ENCODE data around the gene BEND3. TPM values are rescaled to one million over a fixed set of nuclear protein-coding genes. Genes with fewer than 3 reads are reported as not detected.
"Not testable (repeated sequence)": the region's sequence is repeated elsewhere in the genome, so short reads cannot be mapped to it uniquely, and the experiment has no call there.

Gene BEND3
- total RNA-seq = 1 to 10 TPM; 1.1 to 1.8 (median 1.4) TPM

DNA sequence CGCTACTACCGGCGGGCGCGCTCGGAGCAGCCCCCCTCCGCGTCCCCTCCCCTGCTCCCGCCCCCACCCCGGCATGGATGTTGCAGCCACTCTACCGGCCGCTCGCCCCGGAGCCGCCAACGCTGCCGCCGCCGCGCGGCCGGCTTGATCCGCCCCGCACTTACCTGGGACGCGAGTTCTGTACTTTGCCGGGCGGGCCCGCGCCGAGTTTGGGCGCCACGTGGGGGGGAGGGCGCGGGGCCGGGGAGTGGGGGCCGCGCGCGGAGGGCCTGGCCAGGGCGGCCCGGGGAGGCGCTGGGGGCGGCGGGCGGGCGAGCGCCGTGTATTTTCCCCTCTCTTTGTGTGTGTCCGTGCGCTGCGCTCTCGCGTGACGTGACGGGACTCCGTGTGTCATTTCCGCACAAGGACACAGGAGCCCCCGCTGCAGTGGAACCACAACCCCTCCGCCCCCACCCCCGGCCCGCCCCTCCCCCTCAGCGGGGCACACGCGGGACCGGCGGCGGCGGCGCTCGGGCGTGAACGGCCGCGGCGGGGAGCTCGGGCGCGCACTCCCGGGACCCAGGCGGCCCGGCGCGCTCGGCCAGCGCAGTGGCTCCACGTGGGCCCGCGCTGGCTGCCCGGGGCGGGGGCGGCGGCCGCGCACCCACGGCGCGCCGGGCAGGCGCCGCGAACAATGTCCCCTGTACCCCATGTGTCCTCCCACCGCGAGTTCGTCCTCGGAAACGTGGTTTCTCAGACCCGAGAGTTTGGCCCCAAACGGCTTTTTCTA lies at the start of gene BEND3:
BEND3 (minus strand) TSS at position 590 of the 769 bp plus-strand sequence. CDS start 16,230 bp downstream, outside the sequence.
- intact Hi-C loops (cut with DNase I; ENCODE audit: low total_unique reads) = no loop called here
- peak in 1 of 2 donors; percentile 85 for DNase-seq (ENCODE audit: low spot score in 2 of 2)
- H3K4me3 ChIP-seq (ENCODE audit: low read depth, poor library complexity, severe bottlenecking) = peak within 1 kb of the TSS; percentile 43
- TF ChIP-seq, protein P1, sequence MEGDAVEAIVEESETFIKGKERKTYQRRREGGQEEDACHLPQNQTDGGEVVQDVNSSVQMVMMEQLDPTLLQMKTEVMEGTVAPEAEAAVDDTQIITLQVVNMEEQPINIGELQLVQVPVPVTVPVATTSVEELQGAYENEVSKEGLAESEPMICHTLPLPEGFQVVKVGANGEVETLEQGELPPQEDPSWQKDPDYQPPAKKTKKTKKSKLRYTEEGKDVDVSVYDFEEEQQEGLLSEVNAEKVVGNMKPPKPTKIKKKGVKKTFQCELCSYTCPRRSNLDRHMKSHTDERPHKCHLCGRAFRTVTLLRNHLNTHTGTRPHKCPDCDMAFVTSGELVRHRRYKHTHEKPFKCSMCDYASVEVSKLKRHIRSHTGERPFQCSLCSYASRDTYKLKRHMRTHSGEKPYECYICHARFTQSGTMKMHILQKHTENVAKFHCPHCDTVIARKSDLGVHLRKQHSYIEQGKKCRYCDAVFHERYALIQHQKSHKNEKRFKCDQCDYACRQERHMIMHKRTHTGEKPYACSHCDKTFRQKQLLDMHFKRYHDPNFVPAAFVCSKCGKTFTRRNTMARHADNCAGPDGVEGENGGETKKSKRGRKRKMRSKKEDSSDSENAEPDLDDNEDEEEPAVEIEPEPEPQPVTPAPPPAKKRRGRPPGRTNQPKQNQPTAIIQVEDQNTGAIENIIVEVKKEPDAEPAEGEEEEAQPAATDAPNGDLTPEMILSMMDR (IDR thresholded peaks at IDR 0.05) = no peak
- TF ChIP-seq POLR2A (IDR thresholded peaks at IDR 0.05) = no peak
- WGBS, 2 donors = 1% methylated on average over 9 to 23 of the region's 109 CpGs

- 94 to 95% methylated on average over 5 of the region's 5 CpGs for WGBS, 2 donors
- not testable (repeated sequence) for H3K4me3 ChIP-seq (ENCODE audit: low read depth, poor library complexity, severe bottlenecking)
Measured at GRCh38 chr6:107164299-107164698, 49.0 kb upstream of the BEND3 start.

GRCh38 chr6:107161521-107161920 lies 46.2 kb upstream of the BEND3 start:
- 91 to 94% methylated on average over 3 of the region's 3 CpGs for WGBS, 2 donors
- DNase-seq (ENCODE audit: low spot score in 2 of 2) = no peak
- TF ChIP-seq, protein P1 (IDR thresholded peaks at IDR 0.05) = no peak
- TF ChIP-seq POLR2A (IDR thresholded peaks at IDR 0.05) = no peak
- H3K4me3 ChIP-seq (ENCODE audit: low read depth, poor library complexity, severe bottlenecking) = no peak overlapping the region
- intact Hi-C loops (cut with DNase I; ENCODE audit: low total_unique reads) = no loop called here

More at GRCh38 chr6:107164299-107164698, 49.0 kb upstream of the BEND3 start:
- intact Hi-C loops (cut with DNase I; ENCODE audit: low total_unique reads); DNase-seq (ENCODE audit: low spot score in 2 of 2): not testable (repeated sequence)

- H3K4me3 ChIP-seq (ENCODE audit: low read depth, poor library complexity, severe bottlenecking) = no peak overlapping the region
- DNase-seq (ENCODE audit: low spot score in 2 of 2) = no peak
- TF ChIP-seq, protein P1 (IDR thresholded peaks at IDR 0.05) = no peak
- no peak for TF ChIP-seq POLR2A (IDR thresholded peaks at IDR 0.05)
- 70 to 76% methylated on average over 2 of the region's 2 CpGs for WGBS, 2 donors
- intact Hi-C loops (cut with DNase I; ENCODE audit: low total_unique reads) = no loop called here
Measured at GRCh38 chr6:107156617-107157016, 41.3 kb upstream of the BEND3 start.

- H3K4me3 ChIP-seq (ENCODE audit: low read depth, poor library complexity, severe bottlenecking) = no peak overlapping the region
- DNase-seq (ENCODE audit: low spot score in 2 of 2) = no peak
- TF ChIP-seq, protein P1 (IDR thresholded peaks at IDR 0.05) = no peak
- no peak for TF ChIP-seq POLR2A (IDR thresholded peaks at IDR 0.05)
- WGBS, 2 donors = 83 to 87% methylated on average over 2 of the region's 2 CpGs
- intact Hi-C loops (cut with DNase I; ENCODE audit: low total_unique reads) = no loop called here
Measured at GRCh38 chr6:107154801-107155160, 39.5 kb upstream of the BEND3 start.

DNA sequence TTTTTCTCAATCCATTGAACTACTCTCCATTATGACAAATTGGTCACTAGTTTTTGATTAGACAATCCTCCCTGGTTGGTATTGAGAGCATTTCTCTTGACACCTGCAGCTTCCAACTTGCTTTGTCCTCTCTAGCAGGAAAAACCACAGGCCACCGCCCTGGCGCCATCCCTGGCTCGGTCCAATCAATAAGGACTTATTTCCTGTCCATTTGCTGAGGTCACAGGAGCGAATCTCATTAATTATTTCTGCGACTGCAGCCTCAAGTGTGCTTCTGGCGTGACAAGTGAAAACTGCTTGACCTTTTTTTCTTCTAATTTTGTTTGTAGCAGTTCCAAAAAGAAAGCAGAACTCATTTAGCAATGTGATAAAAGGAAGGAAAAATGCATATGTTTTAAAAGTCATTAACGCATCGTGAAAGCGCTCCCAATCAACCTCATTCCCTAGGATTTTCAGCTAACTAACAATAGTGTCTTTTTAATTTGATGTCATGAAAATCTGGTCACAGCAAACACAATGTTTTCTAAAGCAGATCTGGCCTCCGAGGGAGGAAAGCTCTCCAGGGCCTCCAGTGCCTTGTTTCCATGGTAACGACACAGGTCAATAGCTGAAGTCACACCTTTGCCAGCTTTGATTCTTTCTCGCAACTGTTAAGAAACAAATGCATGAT lies 39.0 kb upstream of the BEND3 start:
- intact Hi-C loops (cut with DNase I; ENCODE audit: low total_unique reads) = no loop called here
- DNase-seq (ENCODE audit: low spot score in 2 of 2) = no peak
- no peak overlapping the region for H3K4me3 ChIP-seq (ENCODE audit: low read depth, poor library complexity, severe bottlenecking)
- TF ChIP-seq POLR2A (IDR thresholded peaks at IDR 0.05) = no peak
- TF ChIP-seq, protein P1 (IDR thresholded peaks at IDR 0.05) = no peak
- 77 to 78% methylated on average over 12 of the region's 12 CpGs for WGBS, 2 donors

All from lower leg skin (tissue), 4 donors.